ENCODE measurements around the gene RUNX2. TPM values are rescaled to one million over a fixed set of nuclear protein-coding genes. Genes with fewer than 3 reads are reported as not detected.

Gene RUNX2
- total and polyA plus RNA-seq, 2 experiments from 2014 or later = 4.4 to 5.2 TPM

GRCh38 chr6:45691426-45691825, 363.3 kb downstream of the RUNX2 start:
- 3 to 6% methylated on average over 2 of the region's 2 CpGs for WGBS, 2 experiments (ENCODE audit: low coverage in 1 of 2, low lambda C conversion rate in 2 of 2, missing lambda C conversion rate in 2 of 2)
- in situ Hi-C loops (cut with MboI) = no loop called here
- no peaks in the 10 kb centered on the region for H3K27me3 ChIP-seq (replicated peaks; ENCODE audit: insufficient read depth)
- H3K9me2 ChIP-seq (ENCODE audit: insufficient read depth) = no peaks in the 10 kb centered on the region
- no peak overlapping the region for H3K4me2 ChIP-seq (ENCODE audit: unreplicated experiment)
- peaks cover 23% of the 10 kb centered on the region for H3K4me1 ChIP-seq (ENCODE audit: insufficient read depth)
- peak overlapping the region; percentile 17; the same call in 1 of the 2 replicates for H3K27ac ChIP-seq
- TF ChIP-seq EZH2 (IDR thresholded peaks at IDR 0.05; ENCODE audit: insufficient read depth, poor library complexity, severe bottlenecking) (no peak), EZH2phosphoT487 (IDR thresholded peaks at IDR 0.05; ENCODE audit: insufficient read depth, low read depth) (no peak)
- H3F3A ChIP-seq (ENCODE audit: insufficient read depth) = peaks cover 13% of the 10 kb centered on the region; the same call in 1 of the 2 replicates
- no peak overlapping the region for H3K4me3 ChIP-seq
- H3K9ac ChIP-seq = no peak overlapping the region
- no peaks in the 10 kb centered on the region for H4K20me1 ChIP-seq (ENCODE audit: insufficient read depth)
- H3K36me3 ChIP-seq (ENCODE audit: low read depth) = no peaks in the 10 kb centered on the region
- no peaks in the 10 kb centered on the region for H3K79me2 ChIP-seq (ENCODE audit: insufficient read depth)
- H3K9me3 ChIP-seq (ENCODE audit: low read depth) = no peaks in the 10 kb centered on the region
- DNase-seq = peak; percentile 50
- peak overlapping the region; percentile 46 for H2AFZ ChIP-seq

- Histone ChIP-seq H3K79me2 (ENCODE audit: insufficient read depth) (no peaks in the 10 kb centered on the region), H3K4me3 (no peak overlapping the region), H2AFZ (no peak overlapping the region), H3K9ac (no peak overlapping the region), H3F3A (ENCODE audit: insufficient read depth) (peaks cover 19% of the 10 kb centered on the region; the same call in 1 of the 2 replicates), H3K27me3 (replicated peaks; ENCODE audit: insufficient read depth) (no peaks in the 10 kb centered on the region), H3K36me3 (ENCODE audit: low read depth) (no peaks in the 10 kb centered on the region), H3K4me1 (ENCODE audit: insufficient read depth) (peaks cover 29% of the 10 kb centered on the region), H3K9me2 (ENCODE audit: insufficient read depth) (no peaks in the 10 kb centered on the region), H3K27ac (no peak overlapping the region), H3K4me2 (ENCODE audit: unreplicated experiment) (no peak overlapping the region), H4K20me1 (ENCODE audit: insufficient read depth) (no peaks in the 10 kb centered on the region), H3K9me3 (ENCODE audit: low read depth) (no peaks in the 10 kb centered on the region)
- TF ChIP-seq EZH2 (IDR thresholded peaks at IDR 0.05; ENCODE audit: insufficient read depth, poor library complexity, severe bottlenecking) = no peak
- TF ChIP-seq EZH2phosphoT487 (IDR thresholded peaks at IDR 0.05; ENCODE audit: insufficient read depth, low read depth) = no peak
- in situ Hi-C loops (cut with MboI) = no loop called here
- WGBS, 2 experiments (ENCODE audit: low coverage in 1 of 2, low lambda C conversion rate in 2 of 2, missing lambda C conversion rate in 2 of 2) = 47 to 63% methylated on average over 3 of the region's 3 CpGs
- DNase-seq = no peak
Measured at GRCh38 chr6:45692021-45692420, 363.9 kb downstream of the RUNX2 start.

- Histone ChIP-seq H3K27ac (peak overlapping the region; percentile 95), H3K4me1 (ENCODE audit: insufficient read depth) (peaks cover 33% of the 10 kb centered on the region), H2AFZ (no peak overlapping the region), H4K20me1 (ENCODE audit: insufficient read depth) (no peaks in the 10 kb centered on the region), H3K9ac (no peak overlapping the region), H3K79me2 (ENCODE audit: insufficient read depth) (no peaks in the 10 kb centered on the region), H3K9me2 (ENCODE audit: insufficient read depth) (no peaks in the 10 kb centered on the region), H3K36me3 (ENCODE audit: low read depth) (no peaks in the 10 kb centered on the region), H3K27me3 (replicated peaks; ENCODE audit: insufficient read depth) (no peaks in the 10 kb centered on the region), H3F3A (ENCODE audit: insufficient read depth) (peaks cover 32% of the 10 kb centered on the region), H3K4me2 (ENCODE audit: unreplicated experiment) (no peak overlapping the region), H3K9me3 (ENCODE audit: low read depth) (no peaks in the 10 kb centered on the region), H3K4me3 (no peak overlapping the region)
- DNase-seq = no peak
- 94 to 100% methylated on average over 1 of the region's 1 CpG for WGBS, 2 experiments (ENCODE audit: low coverage in 1 of 2, low lambda C conversion rate in 2 of 2, missing lambda C conversion rate in 2 of 2)
- TF ChIP-seq EZH2 (IDR thresholded peaks at IDR 0.05; ENCODE audit: insufficient read depth, poor library complexity, severe bottlenecking) (no peak), EZH2phosphoT487 (IDR thresholded peaks at IDR 0.05; ENCODE audit: insufficient read depth, low read depth) (no peak)
- in situ Hi-C loops (cut with MboI) = no loop called here
Measured at GRCh38 chr6:45696738-45697137, 368.6 kb downstream of the RUNX2 start.

- H3K4me2 ChIP-seq (ENCODE audit: unreplicated experiment) = peak overlapping the region; percentile 71
- peaks cover 30% of the 10 kb centered on the region for H3K4me1 ChIP-seq (ENCODE audit: insufficient read depth)
- H3K27ac ChIP-seq = peak overlapping the region; percentile 95
- H3K27me3 ChIP-seq (replicated peaks; ENCODE audit: insufficient read depth) = no peaks in the 10 kb centered on the region
- peak; percentile 97 for DNase-seq
- H3K9me2 ChIP-seq (ENCODE audit: insufficient read depth) = no peaks in the 10 kb centered on the region
- H3K36me3 ChIP-seq (ENCODE audit: low read depth) = no peaks in the 10 kb centered on the region
- H2AFZ ChIP-seq = peak overlapping the region; percentile 40
- in situ Hi-C loops (cut with MboI) = no loop called here
- H3K9me3 ChIP-seq (ENCODE audit: low read depth) = no peaks in the 10 kb centered on the region
- peaks cover 35% of the 10 kb centered on the region for H3F3A ChIP-seq (ENCODE audit: insufficient read depth)
- no peaks in the 10 kb centered on the region for H4K20me1 ChIP-seq (ENCODE audit: insufficient read depth)
- WGBS, 2 experiments (ENCODE audit: low coverage in 1 of 2, low lambda C conversion rate in 2 of 2, missing lambda C conversion rate in 2 of 2) = 12% methylated on average over 6 of the region's 6 CpGs
- H3K9ac ChIP-seq = peak overlapping the region; percentile 68
- H3K4me3 ChIP-seq = no peak overlapping the region
- no peak for TF ChIP-seq EZH2 (IDR thresholded peaks at IDR 0.05; ENCODE audit: insufficient read depth, poor library complexity, severe bottlenecking)
- TF ChIP-seq EZH2phosphoT487 (IDR thresholded peaks at IDR 0.05; ENCODE audit: insufficient read depth, low read depth) = 0 out of 2 replicates have a peak, but pooled peaks have one; percentile 63
- no peaks in the 10 kb centered on the region for H3K79me2 ChIP-seq (ENCODE audit: insufficient read depth)
Measured at GRCh38 chr6:45697605-45698004, 369.5 kb downstream of the RUNX2 start.
